GM21619 (cell line): ENCODE measurements around the gene INPP4B.

Source experiments
- ATAC-seq: cut with Tn5 transposase; IDR thresholded peaks from one replicate; pipeline ENCODE4 v1.9.1; 2021; ENCODE audit not compliant: unreplicated experiment

INPP4B gene

DNA sequence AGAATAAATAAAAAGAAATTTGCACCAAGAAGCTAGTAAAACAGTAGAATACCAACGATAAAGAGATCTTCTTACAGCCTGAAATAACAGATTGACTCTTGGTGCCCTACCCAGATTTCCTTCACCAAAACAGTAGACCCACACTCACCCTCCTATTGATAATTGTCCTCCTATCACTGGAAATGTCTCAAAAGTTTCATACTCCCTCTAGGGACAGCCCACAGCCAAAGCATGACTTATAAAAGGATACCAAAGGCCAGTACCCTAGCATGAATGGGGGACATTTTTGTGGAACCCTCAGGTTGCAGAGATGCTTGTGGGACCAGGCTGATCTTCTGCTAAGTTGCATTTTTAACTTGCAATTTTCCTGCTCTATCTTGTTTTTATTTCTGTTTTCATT, 104.1 kb downstream of the INPP4B start:
- ATAC-seq: no peak

DNA sequence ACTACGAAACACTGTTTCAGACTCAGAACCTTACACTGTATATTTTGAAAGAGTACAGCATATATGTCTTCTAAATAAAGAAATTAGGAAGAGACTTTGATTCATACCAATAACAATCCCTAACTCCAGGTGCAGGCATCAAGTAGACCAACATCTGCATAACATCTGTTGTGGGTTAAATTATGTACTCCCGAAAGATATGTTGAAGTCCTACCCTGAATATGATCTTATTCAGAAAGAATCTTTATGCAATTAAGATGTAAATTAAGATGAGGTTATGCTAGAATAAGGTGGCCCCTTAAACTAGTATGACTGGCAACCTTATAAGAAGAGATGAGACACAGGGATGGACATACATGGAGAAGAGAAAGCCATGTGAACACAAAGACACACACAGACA, 117.9 kb downstream of the INPP4B start:
- no peak for ATAC-seq

DNA sequence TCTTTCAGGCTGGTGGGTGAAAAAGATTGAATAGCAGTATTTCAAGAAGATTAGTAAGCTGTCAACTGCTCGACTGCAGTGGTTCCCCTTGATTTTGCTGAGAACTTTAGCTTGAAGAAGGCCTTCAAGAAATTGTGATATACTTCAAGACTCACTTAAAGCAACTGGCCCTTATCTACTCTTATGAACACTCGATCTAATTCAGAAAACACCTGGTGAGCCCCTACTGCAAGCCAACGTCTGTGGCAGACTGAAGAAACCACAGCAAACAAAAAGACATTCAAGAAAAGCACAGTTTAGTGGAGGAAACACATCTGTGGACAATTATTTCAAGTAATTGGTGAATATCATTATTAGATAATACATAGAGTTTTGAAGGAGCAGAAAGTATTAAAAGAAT, 119.0 kb downstream of the INPP4B start:
- ATAC-seq: no peak

DNA sequence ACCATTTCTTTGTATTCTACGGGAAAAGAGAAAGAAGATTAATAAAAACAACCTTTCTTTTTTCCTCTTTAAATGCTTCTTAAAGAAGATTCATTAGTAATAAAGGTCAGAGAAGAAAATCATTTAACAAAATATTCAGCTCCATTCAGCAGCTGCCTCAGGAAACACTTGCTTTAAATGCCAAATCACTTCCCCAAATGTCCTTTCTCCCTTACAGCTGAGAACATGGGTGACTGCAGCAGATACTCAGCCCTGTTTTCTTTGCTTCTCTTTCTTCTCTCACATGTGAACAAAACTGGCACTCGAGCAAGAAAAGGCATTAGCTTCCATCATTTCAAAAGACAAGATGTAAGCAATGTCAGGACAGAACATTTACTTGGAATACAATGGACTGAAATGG, 120.2 kb downstream of the INPP4B start:
- ATAC-seq: no peak

DNA sequence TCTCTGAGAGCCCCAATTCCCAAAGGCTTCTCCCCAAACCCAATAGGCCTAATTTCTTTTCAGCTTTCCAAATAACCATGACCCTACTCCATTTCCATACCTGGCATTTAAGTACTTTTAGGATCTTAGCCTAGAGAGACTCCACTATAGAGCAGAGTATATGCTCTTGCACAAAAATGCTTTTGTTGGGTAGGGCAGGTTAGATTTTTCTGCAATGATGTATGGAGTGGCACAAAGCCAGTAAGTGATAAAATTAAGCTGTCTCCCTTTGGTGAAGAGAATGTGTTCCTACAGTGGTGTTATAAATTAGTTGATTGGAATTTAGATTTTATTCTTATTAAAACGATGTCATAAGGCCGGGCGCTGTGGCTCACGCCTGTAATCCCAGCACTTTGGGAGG, 124.9 kb downstream of the INPP4B start:
- ATAC-seq: no peak

DNA sequence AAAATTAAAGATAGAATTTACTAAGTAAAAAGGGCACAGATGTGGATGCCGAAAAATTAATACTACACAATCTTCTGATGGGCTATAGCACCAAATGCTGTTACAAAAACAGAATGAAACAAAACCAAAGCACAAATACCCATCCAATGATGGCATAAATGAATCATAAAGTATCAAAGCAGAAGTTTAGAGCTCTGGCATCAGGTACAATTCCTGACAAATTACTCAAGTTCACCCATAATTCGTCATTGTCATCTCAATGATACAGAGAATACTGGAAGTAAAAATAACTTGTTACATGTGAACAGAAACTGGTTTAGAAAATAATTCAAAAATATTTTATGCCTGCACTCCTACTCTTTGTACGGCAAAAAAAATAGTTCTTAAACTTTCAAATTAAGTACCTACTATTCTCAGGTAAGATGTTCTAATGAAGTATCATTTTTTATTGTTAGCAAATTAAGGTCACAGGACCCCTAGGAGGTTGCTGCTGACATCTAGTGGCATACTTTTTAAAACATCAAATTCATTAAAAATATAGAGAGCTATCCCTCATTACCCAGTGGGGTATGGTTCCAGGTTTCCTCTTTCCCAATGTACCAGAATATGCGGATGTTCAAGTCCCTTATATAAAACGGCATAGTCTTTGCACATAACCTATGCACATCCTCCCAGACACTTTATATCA, 126.1 kb downstream of the INPP4B start:
- no peak for ATAC-seq

DNA sequence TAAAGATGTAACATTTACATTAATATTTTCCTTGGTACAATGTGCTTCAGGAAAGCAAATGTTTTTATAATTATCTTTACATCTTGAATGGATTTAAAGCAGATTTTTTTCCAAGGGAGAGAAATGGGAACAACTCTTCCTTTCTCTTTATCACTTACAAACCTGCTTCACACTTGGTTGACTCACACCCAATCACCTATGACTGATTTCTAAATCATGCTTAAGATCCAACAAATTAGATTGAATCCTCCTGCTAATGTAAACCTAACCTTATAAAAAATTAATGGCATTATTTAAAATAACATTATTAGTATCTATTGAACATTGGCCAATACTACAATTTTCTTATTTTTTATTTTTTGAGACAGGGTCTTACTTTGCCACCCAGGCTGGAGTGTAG, 127.1 kb downstream of the INPP4B start:
- no peak for ATAC-seq

DNA sequence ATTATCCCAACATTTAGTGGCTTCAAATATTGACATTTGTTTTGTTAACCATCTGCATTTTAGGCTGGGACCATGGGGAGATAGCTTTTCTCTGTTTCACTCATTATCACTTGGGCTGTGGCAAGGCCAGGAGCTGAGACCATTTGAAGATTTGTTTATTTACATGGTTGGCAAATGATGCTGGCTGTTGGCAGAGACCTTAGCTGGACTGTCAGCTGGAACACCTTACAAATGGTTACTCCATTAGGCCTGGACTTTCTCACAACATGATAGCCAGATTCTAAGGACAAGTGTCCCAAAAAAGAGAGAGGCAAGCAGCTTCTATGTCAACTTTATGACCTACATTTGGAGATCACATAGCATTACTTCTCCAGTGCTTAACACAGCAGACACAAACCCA, 130.4 kb downstream of the INPP4B start:
- no peak for ATAC-seq

DNA sequence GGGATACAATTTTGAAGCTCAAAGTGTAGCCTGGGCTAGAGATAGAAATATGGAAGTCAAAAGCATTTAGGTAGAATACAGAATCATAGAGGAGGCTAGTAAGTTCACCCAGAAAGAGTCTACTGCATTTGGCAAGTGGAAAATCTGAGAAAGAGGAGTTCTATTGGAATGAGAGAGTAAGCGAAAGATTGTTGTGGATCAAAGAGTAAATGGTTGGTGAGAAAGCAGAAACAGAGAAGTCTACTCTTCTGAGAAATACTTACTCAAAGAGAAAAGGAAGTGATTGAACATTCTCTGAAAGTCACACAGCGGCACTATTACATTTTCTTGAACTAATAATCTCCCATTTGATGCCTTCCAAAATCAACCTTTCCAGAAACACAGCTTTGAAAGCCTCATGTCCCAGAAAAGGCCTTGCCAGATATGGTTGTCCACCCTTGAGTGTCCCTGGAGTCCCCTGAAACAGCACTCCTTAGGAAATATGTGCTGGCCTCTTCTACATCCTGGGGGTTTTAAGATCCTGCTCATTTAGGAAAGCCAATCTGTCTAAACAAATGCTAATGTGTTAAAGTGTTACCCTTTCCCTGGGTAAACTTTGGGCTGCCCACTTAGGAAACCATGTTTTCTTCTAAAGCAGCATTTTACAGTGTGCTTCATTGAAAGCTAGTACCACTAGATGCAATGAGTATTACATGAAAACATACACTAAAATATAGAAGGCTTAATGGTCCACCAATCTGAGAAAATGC, 132.6 kb downstream of the INPP4B start:
- no peak for ATAC-seq

DNA sequence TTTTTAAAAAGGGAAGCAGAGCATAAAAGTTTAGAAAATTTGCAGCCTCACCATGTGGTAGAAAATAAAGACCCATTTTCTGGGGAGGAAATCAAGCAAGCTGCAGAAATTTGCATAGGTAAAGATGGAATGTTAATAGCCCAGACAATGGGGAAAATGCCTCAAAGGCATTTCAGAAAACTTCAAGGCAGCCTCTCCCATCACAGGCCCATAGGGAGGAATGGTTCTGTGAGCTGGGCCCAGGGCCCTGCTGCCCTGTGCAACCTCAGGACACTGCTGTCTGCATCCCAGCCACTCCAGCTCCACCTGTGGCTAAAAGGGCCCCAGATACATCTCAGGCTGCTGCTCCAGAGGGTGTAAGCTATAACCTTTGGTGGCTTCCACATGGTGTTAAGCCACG, 137.9 kb downstream of the INPP4B start:
- no peak for ATAC-seq

DNA sequence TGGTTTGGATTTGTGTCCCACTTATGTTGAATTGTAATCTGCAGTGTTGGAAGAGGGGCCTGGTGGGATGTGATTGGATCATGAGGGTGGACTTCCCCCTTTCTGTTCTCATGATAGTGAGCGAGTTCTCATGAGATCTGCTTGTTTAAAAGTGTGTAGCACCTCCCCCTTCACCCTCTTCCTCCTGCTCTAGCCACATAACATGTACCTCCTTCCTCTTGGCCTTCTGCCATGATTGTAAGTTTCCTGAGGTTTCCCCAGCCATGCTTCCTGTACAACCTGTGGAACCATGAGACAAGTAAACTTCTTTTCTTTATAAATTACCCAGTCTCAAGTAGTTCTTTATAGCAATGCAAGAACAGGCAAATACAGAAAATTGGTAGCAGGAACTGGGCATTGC, 138.7 kb downstream of the INPP4B start:
- ATAC-seq: no peak

DNA sequence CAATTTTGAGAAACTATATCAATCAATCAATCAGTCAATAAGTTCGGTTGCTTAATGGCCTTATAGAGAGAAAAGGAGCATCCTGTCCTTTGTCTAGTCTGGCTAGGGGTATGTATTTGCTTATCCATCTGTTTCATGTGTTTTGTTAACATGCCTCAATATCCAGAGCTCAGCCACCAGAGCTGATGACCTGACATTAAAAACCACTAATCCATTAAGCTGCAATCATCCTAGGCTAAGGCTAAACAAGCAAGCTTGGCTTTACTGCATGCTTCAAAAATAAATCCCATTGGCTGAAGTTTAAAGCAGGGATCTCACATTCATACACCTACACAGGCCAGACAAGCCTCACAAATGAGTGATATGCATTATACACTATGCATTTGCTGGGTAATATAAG, 139.7 kb downstream of the INPP4B start:
- no peak for ATAC-seq

DNA sequence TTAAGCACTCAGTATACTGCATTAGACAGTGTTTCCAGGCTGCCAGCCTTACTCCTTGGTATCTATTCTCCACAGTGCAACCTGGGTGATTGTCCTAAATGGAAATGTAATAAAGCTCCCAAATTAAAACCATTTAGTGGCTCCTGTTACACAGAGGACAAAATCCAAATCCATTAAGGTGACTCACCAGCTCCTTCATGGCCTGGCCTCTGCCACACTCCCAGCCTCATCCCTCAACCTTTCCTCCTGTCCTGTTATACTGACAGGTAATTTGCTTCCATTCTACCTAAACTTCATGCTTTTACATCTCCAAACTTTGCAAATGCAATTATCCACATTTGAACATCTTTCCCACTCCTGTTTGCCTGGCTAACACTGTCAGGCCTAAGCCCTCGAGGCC, 140.3 kb downstream of the INPP4B start:
- ATAC-seq: no peak

DNA sequence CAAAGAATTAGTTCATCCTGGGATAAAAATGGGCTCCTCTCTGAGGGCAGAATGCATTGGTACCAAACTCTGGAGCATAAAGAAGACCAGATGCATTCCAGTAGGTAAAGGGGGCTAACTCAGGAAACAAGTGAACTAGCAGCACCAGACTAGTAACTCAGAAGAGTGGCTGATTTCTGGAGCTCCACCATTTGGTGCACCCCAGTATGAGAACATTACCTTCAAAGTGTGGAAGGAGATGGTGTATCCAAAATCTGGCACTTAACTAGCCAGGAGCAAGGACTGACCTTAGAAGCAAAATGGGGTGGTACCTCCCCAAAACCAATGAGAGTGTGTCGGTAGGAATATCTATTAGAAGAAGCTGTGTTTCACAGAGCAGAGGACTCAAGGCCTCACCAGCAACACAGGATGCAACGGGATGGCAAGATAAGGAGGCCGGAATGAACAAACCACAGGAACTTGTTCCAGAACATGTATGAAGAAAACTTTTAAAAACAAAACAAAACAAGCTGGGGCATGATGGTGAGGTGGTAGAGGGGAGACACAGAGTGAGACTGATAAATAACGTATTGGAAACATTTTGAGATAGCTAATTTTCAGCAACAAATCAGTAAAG, 142.3 kb downstream of the INPP4B start:
- no peak for ATAC-seq

DNA sequence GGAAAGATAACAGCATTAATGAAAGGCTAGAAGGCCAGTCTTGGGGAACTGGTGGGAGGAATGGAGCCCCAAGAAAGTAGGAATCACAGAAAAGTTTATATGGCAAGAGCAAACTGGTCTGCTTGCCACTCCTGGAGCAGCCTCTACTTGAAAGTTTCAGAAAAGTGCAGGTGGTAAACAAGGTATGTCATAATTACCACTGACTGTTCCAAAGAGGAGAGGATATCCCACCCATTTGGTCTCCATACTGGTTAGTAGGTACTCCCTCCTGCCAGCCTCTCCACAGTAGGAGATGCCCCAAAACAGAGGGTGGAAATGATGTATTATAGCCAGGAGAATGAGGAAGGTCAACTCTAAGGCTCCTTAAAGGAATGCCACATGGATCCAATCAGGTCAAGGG, 145.1 kb downstream of the INPP4B start:
- no peak for ATAC-seq

DNA sequence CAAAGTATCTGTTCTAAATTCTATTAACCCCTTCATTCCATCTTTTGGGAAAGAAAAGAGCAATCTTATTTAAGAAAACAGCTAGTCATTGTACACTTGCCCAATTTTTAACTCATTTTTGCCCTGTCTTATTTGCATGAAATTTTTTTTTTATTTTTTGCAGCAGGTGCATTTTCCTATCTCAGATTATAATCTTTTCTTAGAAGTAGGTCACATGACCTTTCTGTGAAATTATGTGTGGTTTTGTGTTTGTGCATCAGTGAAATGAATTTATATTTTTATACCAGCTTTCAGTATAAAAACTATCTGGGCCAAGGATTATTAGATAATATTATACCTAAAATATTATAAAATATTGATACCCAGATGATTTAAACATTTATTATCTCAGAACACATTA, 145.6 kb downstream of the INPP4B start:
- ATAC-seq: no peak

DNA sequence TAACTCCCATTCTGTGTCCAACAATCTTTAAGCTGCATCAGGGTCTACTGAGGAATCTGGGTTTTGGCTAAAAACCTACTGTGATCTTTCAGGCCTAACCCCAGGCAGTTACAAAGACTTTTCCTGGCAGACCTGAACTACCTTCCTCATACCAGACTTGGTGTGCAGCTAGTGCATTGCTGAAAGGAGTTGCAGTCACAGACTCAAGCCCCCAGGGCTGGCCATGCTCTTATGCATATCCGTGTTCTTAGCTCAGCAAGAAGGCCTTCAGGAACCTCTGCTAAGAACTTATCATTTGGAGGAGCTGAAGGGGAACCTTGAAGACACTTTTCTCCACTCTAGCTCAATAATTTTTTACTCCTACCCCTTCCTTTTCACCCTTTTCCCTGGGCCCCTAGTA, 147.5 kb downstream of the INPP4B start:
- no peak for ATAC-seq

DNA sequence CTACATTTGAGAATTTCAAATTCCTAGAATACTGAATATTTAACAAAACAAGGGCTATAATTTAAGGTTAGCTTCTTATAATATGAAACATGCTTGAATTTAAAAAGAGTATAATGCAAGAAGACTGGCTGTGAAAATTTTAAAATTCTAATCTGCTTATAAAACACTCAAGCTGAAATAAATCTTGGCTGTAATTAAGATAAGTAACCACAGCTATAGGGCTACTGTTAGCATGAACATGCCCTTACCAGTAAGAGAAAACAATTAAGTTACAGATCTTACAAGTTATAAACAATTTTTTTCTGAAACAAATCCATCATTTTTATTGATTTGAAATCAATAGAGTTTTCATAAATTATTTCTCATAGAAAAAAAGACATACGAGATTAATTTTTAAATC, 148.2 kb downstream of the INPP4B start:
- ATAC-seq: no peak

DNA sequence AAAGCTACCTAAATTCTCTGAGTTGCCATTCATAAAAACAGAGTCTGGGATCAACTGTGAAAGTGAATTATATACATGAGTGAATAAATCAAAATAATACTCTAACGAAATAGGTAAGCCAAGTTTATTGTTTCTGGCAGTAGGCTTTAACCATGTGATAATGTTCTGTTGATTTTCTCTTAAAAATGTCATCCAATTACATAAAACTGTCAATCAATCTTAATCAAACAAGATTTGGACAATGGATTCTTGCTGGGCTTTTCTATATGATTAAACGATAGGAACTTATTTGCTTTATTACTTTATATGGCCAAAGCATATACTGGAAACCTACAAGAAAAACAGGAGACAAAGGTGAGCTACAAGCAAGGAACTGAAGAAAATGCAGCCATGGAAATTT, 148.8 kb downstream of the INPP4B start:
- no peak for ATAC-seq

DNA sequence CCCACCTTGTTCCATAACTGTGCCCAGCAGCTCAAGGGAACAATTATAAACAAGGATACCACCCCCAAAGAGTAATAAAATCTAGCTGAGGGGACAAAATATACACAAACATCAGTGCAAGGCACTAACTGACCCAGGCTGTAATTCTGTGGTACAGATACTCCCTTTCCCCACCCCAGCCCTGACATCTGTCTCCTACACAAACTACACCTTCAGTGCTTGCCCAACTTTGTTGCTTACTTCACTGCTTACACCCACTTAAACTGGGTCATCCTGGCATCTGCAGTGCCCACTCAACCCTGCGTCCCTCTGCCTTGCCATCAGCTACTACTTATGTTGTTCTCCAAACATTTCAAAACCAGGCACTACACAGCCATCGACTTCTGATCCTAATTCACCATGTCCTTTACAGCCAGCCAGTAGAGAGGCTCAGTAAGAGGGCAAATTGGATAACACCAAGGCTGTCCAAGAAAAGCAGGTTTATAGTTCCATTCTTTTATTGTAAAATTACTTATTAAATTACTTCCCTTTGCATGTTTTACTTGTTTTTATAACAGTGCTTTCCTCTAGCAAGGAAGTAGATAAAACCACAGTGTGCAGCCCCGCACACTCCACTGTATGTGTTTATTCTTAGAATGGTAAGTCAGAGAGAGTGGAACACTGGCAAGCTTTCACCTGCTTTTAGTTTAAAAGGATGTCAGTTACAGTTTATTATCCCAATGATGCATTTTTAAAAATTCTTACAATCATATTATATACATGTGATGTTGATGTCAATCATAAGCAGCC, 149.6 kb downstream of the INPP4B start:
- ATAC-seq: no peak

DNA sequence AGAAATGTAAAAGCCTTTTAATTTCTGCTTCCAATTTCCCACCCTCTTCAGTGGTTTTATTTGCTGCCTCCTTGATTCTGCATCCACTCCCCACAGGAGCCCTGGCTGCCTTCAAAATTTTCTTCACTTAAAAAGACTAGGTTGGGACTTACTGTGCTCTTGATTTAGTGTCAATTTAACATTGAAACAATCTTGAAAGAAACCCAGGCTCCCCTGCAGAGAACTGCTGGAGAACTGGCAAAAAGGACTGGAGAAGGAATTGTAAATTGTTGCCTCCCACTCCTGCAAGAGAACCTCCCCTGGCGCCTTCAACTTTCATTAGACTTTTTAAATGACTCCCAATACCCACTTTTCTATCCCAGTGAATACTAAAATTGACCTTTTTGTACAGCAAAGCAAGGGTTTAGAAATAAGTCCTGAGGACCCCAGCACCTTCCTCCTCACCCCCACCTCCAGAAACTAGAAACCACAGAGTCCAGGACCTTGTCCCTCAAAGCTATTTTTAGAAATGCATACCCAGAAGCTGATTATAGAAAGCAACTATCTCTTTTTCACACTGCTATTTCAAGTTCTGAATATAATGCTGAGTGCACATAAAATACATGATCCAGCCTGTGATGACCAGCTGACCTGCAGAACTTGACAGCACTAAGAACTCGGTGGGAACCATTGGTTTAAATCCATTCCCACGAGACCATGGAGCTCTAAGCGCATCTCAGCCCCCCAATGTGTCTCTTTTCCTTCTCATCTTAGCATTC, 155.5 kb downstream of the INPP4B start:
- no peak for ATAC-seq
